DMS 273 treated with DMSO at 0.1 percent for 48 hours (cell line): ENCODE measurements around the gene BTG2.

ENCODE experiments used
- DNase-seq: peaks from one replicate; lab custom pipeline; 2025; lab: John Stamatoyannopoulos, UW

BTG2 gene

GRCh38 chr1:203317429-203318228, 12.3 kb downstream of the BTG2 start:
- DNase-seq: no peak

GRCh38 chr1:203318229-203318517, 12.9 kb downstream of the BTG2 start:
- no peak for DNase-seq

- DNase-seq: peak; percentile 59
These were observed 15.4 kb downstream of the BTG2 start for GRCh38 chr1:203320591-203321272.

- no peak for DNase-seq
These were observed 16.1 kb downstream of the BTG2 start for GRCh38 chr1:203321273-203322052.

- no peak for DNase-seq
These were observed 17.3 kb downstream of the BTG2 start for GRCh38 chr1:203322500-203323179.

GRCh38 chr1:203323587-203323986, 18.3 kb downstream of the BTG2 start:
- DNase-seq: no peak

GRCh38 chr1:203324105-203325025, 19.0 kb downstream of the BTG2 start:
- peak; percentile 54 for DNase-seq

- peak; percentile 86 for DNase-seq
These were observed 19.7 kb downstream of the BTG2 start for GRCh38 chr1:203325026-203325417.

GRCh38 chr1:203325418-203326091, 20.2 kb downstream of the BTG2 start:
- peak; percentile 86 for DNase-seq

- peak; percentile 90 for DNase-seq
These were observed 21.7 kb downstream of the BTG2 start for GRCh38 chr1:203326830-203327683.

GRCh38 chr1:203327684-203328457, 22.6 kb downstream of the BTG2 start:
- DNase-seq: peak; percentile 72

GRCh38 chr1:203328714-203329122, 23.4 kb downstream of the BTG2 start:
- no peak for DNase-seq

- no peak for DNase-seq
These were observed 25.9 kb downstream of the BTG2 start for GRCh38 chr1:203331224-203331623.

GRCh38 chr1:203335503-203335902, 30.2 kb downstream of the BTG2 start:
- DNase-seq: no peak

GRCh38 chr1:203336097-203336496, 30.8 kb downstream of the BTG2 start:
- DNase-seq: peak; percentile 37

- peak; percentile 49 for DNase-seq
These were observed 33.2 kb downstream of the BTG2 start for GRCh38 chr1:203338335-203339036.

- peak; percentile 82 for DNase-seq
These were observed 34.9 kb downstream of the BTG2 start for GRCh38 chr1:203340112-203340790.
